ENCODE measurements around the gene KCNH6. TPM values are rescaled to one million over a fixed set of nuclear protein-coding genes. Genes with fewer than 3 reads are reported as not detected.

The KCNH6 gene
- total RNA-seq, 2 donors from 2014 or later: 0.78 TPM; not detected in 1

DNA sequence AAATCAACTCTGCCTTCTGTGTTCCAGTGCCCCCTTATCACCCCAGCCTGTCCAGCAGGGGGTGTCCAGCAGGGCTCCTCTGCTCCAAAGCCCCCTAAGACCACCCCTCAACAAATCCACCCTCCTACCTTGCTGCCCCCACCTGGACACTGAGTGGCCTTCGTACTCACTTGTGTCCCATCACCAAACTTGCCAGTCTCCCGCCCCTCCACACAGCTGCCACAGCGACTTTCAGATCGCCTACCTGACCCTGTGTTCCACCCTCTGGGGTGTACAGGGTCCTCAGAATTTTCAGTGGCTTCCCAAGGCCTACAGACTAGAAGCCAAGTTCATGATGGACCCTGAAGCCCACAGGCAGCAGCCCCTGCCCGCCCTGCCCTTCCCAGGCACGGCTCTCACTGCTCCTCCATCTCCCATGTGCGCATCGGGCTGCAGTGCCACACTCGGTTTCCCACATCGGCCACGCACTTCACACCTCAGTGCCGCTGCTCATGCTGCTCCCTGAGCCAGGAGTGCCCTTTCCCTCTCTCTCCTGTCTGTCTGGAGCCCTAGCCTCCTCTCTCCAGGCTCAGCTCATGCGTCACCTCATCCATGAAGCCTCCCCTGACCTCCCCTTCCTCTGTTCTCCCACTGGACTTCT lies 11.8 kb downstream of the KCNH6 start:
- intact Hi-C loops (cut with DNase I): no loop called here
- H3K9me3 ChIP-seq: no peaks in the 10 kb centered on the region
- H3K27ac ChIP-seq: no peak overlapping the region
- DNase-seq: no peak
- H3K36me3 ChIP-seq (replicated peaks in 1 of 2; ENCODE audit: insufficient read depth in 1 of 2, low read depth in 2 of 2): no peaks in the 10 kb centered on the region
- TF ChIP-seq, protein P1, sequence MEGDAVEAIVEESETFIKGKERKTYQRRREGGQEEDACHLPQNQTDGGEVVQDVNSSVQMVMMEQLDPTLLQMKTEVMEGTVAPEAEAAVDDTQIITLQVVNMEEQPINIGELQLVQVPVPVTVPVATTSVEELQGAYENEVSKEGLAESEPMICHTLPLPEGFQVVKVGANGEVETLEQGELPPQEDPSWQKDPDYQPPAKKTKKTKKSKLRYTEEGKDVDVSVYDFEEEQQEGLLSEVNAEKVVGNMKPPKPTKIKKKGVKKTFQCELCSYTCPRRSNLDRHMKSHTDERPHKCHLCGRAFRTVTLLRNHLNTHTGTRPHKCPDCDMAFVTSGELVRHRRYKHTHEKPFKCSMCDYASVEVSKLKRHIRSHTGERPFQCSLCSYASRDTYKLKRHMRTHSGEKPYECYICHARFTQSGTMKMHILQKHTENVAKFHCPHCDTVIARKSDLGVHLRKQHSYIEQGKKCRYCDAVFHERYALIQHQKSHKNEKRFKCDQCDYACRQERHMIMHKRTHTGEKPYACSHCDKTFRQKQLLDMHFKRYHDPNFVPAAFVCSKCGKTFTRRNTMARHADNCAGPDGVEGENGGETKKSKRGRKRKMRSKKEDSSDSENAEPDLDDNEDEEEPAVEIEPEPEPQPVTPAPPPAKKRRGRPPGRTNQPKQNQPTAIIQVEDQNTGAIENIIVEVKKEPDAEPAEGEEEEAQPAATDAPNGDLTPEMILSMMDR (IDR thresholded peaks at IDR 0.05): no peak
- no peak for TF ChIP-seq POLR2A (IDR thresholded peaks at IDR 0.05)
- ATAC-seq: no peak
- peaks cover 7% of the 10 kb centered on the region for H3K4me1 ChIP-seq
- peaks cover 0 to 10% of the 10 kb centered on the region in 2 donors for H3K27me3 ChIP-seq
- 75 to 83% methylated on average over 13 of the region's 13 CpGs for WGBS, 2 donors
- no peak overlapping the region for H3K4me3 ChIP-seq

DNA sequence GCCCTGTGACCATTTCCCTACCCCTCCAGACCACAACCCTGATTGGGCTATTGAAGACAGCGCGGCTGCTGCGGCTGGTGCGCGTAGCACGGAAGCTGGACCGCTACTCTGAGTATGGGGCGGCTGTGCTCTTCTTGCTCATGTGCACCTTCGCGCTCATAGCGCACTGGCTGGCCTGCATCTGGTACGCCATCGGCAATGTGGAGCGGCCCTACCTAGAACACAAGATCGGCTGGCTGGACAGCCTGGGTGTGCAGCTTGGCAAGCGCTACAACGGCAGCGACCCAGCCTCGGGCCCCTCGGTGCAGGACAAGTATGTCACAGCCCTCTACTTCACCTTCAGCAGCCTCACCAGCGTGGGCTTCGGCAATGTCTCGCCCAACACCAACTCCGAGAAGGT lies 12.5 kb downstream of the KCNH6 start:
- 88 to 100% methylated on average over 4 to 24 of the region's 24 CpGs for WGBS, 2 donors
- intact Hi-C loops (cut with DNase I): no loop called here
- TF ChIP-seq, protein P1 (IDR thresholded peaks at IDR 0.05): no peak

DNA sequence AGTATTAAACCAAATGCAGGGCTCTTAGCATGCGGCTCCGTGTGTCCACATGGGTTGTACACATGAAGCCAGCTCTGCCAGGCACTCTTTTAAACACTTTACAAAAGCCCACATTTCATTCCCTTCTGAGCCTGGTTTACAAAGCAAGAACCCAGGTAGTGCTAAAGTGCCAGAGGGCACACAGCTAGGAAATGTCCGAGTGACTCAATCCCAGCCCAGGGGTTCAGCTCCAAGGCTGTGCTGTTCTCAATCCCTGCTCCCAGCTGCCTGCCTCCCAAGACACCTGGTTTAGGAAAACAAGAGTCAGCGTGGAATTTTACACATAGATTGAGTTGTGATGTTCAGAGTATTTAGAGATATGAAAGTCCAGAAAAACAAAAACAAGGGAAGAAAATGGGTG lies 13.8 kb downstream of the KCNH6 start:
- Histone ChIP-seq H3K27me3 (peaks cover 0 to 10% of the 10 kb centered on the region in 2 donors), H3K4me1 (peaks cover 7% of the 10 kb centered on the region), H3K36me3 (replicated peaks in 1 of 2; ENCODE audit: insufficient read depth in 1 of 2, low read depth in 2 of 2) (no peaks in the 10 kb centered on the region), H3K9me3 (no peaks in the 10 kb centered on the region), H3K4me3 (no peak overlapping the region), H3K27ac (no peak overlapping the region)
- WGBS, 2 donors: 86 to 89% methylated on average over 4 of the region's 4 CpGs
- no peak for ATAC-seq
- no peak for DNase-seq
- TF ChIP-seq, protein P1 (IDR thresholded peaks at IDR 0.05): no peak
- no peak for TF ChIP-seq POLR2A (IDR thresholded peaks at IDR 0.05)
- intact Hi-C loops (cut with DNase I): no loop called here

More for the DNA sequence above, 12.5 kb downstream of the KCNH6 start:
- Histone ChIP-seq H3K4me3 (no peak overlapping the region), H3K27ac (no peak overlapping the region), H3K4me1 (peaks cover 7% of the 10 kb centered on the region), H3K27me3 (peaks cover 0 to 10% of the 10 kb centered on the region in 2 donors), H3K9me3 (no peaks in the 10 kb centered on the region), H3K36me3 (replicated peaks in 1 of 2; ENCODE audit: insufficient read depth in 1 of 2, low read depth in 2 of 2) (no peaks in the 10 kb centered on the region)
- no peak for ATAC-seq
- no peak for DNase-seq

DNA sequence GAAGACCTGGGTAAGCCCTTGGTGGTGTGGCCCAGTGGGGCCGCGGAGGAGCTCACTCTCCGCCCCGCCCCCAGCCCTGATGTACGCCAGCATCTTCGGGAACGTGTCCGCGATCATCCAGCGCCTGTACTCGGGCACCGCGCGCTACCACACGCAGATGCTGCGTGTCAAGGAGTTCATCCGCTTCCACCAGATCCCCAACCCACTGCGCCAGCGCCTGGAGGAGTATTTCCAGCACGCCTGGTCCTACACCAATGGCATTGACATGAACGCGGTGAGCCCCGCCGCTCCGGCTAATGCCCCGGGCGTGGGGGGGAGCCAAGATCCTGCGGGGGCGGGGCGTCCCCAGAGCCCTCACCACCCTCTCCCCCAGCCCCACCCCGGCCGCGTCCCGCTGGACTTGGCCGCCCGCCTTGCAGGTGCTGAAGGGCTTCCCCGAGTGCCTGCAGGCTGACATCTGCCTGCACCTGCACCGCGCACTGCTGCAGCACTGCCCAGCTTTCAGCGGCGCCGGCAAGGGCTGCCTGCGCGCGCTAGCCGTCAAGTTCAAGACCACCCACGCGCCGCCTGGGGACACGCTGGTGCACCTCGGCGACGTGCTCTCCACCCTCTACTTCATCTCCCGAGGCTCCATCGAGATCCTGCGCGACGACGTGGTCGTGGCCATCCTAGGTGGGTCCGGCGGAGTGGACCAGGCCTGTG lies 15.0 kb downstream of the KCNH6 start:
- intact Hi-C loops (cut with DNase I): no loop called here
- Histone ChIP-seq H3K36me3 (replicated peaks in 1 of 2; ENCODE audit: insufficient read depth in 1 of 2, low read depth in 2 of 2) (no peaks in the 10 kb centered on the region), H3K27ac (no peak overlapping the region), H3K4me3 (no peak overlapping the region), H3K4me1 (peaks cover 12% of the 10 kb centered on the region), H3K9me3 (no peaks in the 10 kb centered on the region), H3K27me3 (peaks cover 0 to 10% of the 10 kb centered on the region in 2 donors)
- DNase-seq: no peak
- TF ChIP-seq, protein P1 (IDR thresholded peaks at IDR 0.05): no peak
- WGBS, 2 donors: 10% methylated on average over 61 of the region's 62 CpGs; no CpG with 5 or more reads in 1 of the 2 donors
- peak; percentile 19 for ATAC-seq

All from body of pancreas (tissue), 4 donors.